GM19351 (cell line): Measurements from ENCODE around the gene RBMS3.
"Not testable (repeated sequence)": the region's sequence is repeated elsewhere in the genome, so short reads cannot be mapped to it uniquely, and the experiment has no call there.

Experiments
- ATAC-seq: cut with Tn5 transposase; IDR thresholded peaks from one replicate; pipeline ENCODE4 v1.9.1; 2021; ENCODE audit warnings: mild to moderate bottlenecking, moderate library complexity; ENCODE audit not compliant: unreplicated experiment

The RBMS3 gene

GRCh38 chr3:30044515-30044914 lies 763.6 kb downstream of the RBMS3 start:
- ATAC-seq, result no peak

- ATAC-seq, result no peak
Observed at GRCh38 chr3:30048431-30048830, 767.6 kb downstream of the RBMS3 start.

DNA sequence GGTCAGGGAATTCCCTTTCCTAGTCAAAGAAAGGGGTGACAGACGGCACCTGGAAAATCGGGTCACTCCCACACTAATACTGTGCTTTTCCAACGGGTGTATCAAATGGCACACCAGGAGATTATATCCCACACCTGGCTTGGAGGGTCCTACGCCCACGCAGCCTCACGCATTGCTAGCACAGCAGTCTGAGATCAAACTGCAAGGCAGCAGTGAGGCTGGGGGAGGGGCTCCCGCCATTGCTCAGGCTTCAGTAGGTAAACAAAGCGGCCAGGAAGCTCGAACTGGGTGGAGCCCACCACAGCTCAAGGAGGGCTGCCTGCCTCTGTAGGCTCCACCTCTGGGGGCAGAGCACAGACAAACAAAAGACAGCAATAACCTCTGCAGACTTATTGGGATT lies 769.2 kb downstream of the RBMS3 start:
- ATAC-seq, result not testable (repeated sequence)

DNA sequence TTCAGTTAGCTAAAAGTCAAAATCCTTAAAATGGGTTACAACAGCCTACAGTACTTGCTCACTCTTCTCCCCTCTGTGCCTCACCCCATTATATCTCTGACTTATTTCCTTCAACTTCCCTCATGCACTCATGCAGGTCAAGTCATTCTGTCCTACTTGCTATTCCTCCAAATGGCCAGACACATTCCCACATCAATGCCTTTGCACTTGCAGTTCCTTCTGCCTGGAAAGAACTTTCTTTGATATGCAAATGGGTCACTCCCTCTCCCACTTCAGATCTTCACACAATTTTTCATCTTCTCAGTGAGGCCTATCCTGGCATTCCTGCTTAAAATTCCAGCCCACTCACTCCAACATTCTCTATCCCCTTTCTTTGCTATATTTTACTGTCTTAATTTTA lies 778.4 kb downstream of the RBMS3 start:
- ATAC-seq, result no peak
